GM10266 (cell line): ENCODE results near the gene AEN.

Experiments used
- DNase-seq: peaks from one replicate; pipeline ENCODE4 v3.0.0; 2012; ENCODE audit errors: extremely low spot score
- CTCF ChIP-seq: IDR thresholded peaks from 2 replicates; pipeline ENCODE4 v1.5.1; 2012; ENCODE audit warnings: mild to moderate bottlenecking, low read depth; ENCODE audit not compliant: control insufficient read depth, insufficient read depth; ENCODE audit errors: missing control alignments

AEN gene

GRCh38 chr15:88590759-88591158 is 30.4 kb upstream of the AEN start:
- DNase-seq = no peak
- no peak for TF ChIP-seq CTCF

- DNase-seq = no peak
- TF ChIP-seq CTCF = no peak
These were observed 29.8 kb upstream of the AEN start for GRCh38 chr15:88591384-88591783.

- TF ChIP-seq CTCF = no peak
- DNase-seq = no peak
These were observed 17.3 kb upstream of the AEN start for GRCh38 chr15:88603885-88604284.

GRCh38 chr15:88604381-88605188 is 16.6 kb upstream of the AEN start:
- DNase-seq = no peak
- TF ChIP-seq CTCF = no peak

GRCh38 chr15:88605189-88606069 is 15.7 kb upstream of the AEN start:
- no peak for TF ChIP-seq CTCF
- DNase-seq = no peak

GRCh38 chr15:88606070-88606794 is 14.9 kb upstream of the AEN start:
- no peak for DNase-seq
- TF ChIP-seq CTCF = no peak
